Activated CD8-positive, alpha-beta memory T cell treated with anti-CD3 and anti-CD28 coated beads for 24 hours (primary cell): ENCODE data around the gene TUBD1.
"Not testable (repeated sequence)": the region's sequence is repeated elsewhere in the genome, so short reads cannot be mapped to it uniquely, and the experiment has no call there.

ENCODE experiments used
- DNase-seq: peaks from one replicate; pipeline ENCODE4 v3.0.0-alpha.2; 2020

TUBD1 gene, protein sequence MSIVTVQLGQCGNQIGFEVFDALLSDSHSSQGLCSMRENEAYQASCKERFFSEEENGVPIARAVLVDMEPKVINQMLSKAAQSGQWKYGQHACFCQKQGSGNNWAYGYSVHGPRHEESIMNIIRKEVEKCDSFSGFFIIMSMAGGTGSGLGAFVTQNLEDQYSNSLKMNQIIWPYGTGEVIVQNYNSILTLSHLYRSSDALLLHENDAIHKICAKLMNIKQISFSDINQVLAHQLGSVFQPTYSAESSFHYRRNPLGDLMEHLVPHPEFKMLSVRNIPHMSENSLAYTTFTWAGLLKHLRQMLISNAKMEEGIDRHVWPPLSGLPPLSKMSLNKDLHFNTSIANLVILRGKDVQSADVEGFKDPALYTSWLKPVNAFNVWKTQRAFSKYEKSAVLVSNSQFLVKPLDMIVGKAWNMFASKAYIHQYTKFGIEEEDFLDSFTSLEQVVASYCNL

DNA sequence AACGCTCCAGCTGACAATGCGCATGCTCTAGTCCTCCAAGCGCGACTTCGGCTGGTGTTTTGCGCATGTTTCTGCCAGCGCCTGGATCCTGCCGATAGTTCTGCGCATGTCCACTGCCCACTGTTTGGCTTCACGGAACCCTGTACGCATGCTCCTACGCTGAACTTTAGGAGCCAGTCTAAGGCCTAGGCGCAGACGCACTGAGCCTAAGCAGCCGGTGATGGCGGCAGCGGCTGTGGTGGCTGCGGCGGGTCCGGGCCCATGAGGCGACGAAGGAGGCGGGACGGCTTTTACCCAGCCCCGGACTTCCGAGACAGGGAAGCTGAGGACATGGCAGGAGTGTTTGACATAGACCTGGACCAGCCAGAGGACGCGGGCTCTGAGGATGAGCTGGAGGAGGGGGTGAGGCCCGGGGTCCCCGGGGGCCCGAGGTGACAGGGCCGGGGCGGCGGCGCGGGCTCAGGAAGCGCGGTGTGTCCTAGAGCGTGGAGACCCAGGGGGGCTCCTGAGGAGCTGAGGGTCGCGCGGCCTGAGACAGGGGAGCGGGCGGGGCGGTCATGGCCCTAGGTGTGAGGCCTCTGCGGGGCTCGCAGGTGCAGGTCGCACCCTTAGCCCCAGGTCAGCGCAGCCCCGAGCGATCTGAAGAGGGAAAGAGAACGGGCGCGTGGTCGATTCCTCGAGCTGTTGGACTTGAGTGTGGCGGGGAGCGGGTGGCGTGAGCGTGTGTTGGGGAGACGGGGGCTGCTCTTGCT, at the start of gene TUBD1, which contains the start of gene RPS6KB1:
TUBD1 (minus strand) TSS at position 20 of the 752 bp plus-strand sequence. CDS start 1,941 bp downstream, outside the sequence.
RPS6KB1 (plus strand) TSS at position 198 of the 752 bp plus-strand sequence; CDS start at position 262, 64 bp downstream.
- peak; percentile 95 for DNase-seq

DNA sequence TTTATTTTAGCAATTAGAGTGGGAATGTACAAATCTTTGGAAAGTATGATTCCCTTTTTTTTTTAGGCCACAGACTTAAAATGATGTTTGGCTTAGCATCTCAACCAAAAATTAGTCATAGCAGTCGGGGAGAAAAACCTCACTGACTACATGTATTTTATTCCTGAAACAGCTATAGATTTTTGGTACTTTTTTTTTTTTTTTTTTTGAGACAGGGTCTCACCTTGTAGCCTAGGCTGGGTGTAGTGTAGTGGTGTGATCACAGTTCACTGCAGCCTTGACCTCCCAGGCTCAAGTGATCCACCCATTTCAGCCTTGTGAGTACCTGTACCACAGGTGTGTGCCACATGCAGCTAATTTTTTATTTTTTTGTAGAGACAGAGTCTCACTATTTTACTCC, 48.4 kb upstream of the TUBD1 start:
- no peak for DNase-seq

DNA sequence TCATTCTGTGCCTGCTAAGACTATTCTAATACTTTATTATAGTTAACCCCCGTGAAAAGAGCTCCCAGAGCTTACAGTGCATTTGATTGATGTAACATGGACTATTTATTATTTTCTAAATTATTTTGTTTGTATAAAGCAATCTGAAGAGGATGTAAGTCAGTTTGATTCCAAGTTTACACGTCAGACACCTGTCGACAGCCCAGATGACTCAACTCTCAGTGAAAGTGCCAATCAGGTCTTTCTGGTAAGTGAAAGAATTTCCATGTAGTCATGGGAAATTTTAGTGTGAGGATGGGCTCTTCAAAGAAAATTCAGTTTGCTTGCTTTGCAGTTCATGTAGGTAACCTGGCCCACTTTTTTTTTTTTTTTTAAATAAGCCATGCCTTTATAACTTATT, 48.0 kb upstream of the TUBD1 start:
- not testable (repeated sequence) for DNase-seq

DNA sequence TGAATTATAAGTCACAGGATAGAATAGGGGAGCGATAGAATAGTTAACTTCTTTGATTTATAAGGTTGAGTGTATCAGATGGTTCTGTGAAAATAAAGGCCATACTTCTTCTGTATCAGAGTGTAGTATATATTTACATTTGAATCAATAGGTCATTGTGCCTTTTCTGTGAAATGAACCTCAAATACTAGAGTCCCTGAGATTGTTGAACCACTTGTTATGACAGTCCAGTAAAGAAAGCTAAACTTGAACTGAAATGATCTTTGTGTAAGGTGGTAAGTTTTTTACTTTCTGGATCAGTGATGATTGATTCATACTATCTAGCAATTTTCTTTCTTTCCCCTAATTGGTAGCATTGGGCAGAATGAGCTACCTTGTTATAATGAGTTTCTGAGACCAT, 40.6 kb upstream of the TUBD1 start:
- not testable (repeated sequence) for DNase-seq

DNA sequence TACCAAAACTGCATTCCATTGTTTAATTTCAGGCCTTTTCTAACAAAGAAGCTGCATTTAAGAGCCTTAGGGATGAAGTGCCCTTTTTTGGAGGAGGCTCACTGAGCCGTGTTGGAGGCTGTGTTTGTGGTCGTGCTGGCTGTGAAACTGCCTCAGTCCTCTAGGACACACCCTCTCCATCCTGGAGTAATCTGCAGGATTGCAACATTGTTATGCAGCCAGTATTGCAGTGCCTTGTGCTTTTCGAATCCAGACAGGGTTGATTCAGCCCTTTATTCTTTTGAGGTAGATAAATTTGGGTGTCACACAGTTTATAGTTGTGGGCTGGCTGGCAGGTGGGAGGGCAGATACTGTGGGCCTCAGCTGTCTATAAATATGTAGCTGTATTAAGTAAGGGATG, 38.0 kb upstream of the TUBD1 start:
- DNase-seq: not testable (repeated sequence)

DNA sequence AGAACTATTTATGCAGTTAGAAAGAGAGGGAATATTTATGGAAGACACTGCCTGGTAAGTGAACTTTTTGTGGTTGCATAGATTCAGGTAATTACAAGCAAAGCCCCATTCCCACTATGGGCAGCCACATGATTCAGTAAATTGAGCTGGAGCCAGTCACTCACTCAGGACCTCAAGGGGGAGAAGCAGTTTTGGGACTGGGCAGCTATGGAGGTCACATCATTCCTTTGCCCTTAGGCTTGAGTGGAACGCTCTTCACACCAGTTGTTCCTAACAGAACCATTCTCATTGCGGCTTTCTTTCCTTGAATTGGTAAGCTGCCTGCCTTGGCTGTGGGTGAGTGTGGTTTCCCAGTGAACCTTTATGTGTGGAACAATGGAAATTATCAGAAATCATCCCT, 37.4 kb upstream of the TUBD1 start:
- not testable (repeated sequence) for DNase-seq

DNA sequence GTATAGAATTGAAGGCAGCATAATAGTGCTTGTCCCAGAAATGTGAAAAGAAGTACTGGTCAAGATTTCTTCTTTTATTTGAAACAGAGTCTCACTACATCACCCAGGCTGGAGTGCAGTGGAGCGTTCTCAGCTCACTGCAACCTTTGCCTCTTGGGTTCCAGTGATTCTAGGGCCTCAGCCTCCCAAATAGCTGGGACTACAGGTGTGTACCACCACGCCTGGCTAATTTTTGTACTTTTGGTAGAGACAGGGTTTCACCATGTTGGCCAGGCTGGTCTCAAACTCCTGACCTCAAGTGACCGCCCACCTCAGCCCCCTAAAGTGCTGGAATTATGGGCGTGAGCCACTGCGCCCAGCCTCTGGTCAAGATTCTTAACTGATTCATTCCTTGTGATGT, 27.9 kb upstream of the TUBD1 start:
- not testable (repeated sequence) for DNase-seq

DNA sequence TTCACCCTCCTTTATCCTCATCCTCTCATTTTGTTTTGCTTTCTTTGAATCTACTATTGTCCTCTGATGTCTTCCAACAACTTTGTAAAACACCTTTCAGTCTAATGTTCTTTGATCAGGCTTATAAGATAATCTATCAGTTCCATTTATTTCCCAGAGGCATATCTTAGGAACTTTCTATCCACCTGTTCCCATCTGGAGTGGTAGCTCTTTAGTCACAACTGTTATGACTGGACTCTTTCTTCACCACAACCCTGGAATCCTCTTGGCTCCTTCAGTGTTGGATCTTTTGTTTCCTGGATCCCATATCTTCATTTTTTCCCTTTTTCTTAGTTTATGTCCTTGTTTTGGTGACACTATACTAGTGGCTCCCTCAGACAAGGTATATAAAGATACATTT, 23.7 kb upstream of the TUBD1 start:
- DNase-seq: no peak

DNA sequence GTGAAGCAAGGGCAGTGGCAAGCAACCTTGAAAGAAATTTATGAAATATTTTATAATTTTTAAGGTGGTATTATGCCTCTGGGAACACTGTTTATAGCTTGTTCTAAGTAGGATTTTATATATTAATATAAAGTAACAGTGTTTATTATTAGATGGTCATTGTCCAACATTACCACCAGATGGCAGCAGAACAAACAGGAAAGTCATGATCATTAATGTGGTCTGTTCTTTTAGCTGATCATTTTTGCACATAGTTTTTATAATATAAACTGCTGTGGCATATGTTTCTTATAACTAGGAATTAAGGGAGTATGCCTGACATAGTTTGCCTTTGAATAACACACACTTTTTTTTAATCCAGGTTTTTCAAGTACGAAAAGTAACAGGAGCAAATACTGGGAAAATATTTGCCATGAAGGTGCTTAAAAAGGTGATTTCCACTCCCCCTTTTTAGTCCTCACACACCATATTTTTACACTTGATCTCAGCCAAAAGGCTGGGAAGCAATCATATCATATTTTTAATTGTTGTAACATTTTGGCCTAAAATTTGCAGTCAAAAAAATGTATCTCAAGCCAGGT, 21.6 kb upstream of the TUBD1 start:
- no peak for DNase-seq

DNA sequence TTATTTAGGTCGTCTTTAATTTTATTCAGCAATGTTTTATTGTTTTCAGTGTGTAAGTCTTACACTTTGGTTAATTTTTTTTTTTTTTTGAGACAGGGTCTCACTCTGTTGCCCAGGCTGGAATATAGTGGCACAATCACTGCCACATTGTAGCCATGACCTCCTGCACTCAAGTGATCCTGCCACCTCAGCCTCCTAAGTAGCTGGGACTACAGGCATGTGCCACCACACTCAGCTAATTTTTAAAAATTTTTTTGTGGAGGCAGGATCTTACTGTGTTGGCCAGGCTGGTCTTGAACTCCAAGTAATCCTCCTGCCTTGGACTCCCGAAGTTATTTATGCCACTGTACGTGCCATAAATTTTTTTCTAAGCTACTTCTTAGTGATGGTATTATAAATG, 14.7 kb upstream of the TUBD1 start:
- no peak for DNase-seq

DNA sequence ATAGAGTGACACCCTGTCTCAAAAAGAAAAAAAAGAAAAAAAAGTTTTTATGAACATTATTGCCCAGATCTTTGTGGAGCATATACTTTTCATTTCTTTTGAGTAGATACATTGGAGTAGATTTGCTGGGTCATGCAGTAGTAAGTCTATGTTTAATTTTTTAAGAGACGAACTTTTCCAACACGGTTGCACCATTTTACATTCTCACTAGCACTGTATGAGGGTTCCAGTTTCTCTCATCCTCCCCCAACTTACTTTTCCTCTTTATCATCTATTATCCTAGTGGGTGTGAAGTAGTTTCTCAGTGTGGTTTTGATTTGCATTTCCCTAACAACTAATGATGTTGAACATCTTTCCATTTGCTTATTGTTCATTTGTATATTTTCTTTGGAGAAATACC, 10.7 kb upstream of the TUBD1 start:
- no peak for DNase-seq

DNA sequence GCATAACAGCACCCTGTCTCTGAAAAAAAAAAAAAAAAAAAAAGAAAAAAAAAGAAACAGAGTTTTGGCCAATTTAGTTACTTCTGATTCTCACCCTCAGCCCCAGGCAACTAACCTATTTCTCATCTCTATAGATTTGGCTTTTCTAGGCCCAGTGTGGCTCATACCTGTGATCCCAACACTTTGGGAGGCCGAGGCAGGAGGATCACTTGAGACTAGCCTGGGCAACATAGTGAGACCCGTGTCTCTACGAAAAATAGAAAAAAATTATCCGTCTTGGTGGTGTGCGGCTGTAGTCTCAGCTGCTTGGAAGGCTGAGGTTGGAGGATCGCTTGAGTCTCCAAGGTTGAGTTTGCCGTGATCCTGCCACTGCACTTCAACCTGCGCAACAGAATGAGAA, 8.9 kb upstream of the TUBD1 start:
- peak; percentile 4 for DNase-seq

DNA sequence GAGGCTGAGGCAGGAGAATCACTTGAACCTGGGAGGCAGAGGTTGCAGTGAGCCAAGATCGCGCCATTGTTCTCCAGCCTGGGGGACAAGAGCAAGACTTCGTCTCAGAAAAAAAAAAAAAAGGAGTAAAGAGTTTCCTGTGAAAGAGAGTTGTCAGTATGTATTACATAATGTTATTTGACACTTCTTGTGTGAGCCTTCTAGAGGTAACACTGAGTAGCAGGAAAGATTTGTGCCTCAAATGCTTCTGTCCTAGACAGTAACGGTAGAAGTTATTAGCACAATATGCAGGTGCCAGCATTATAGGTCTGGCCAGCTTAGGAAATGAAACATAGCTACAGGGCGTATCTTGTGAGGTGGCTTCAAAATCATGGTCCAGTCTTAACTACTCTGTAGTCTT, 6.4 kb upstream of the TUBD1 start:
- no peak for DNase-seq

DNA sequence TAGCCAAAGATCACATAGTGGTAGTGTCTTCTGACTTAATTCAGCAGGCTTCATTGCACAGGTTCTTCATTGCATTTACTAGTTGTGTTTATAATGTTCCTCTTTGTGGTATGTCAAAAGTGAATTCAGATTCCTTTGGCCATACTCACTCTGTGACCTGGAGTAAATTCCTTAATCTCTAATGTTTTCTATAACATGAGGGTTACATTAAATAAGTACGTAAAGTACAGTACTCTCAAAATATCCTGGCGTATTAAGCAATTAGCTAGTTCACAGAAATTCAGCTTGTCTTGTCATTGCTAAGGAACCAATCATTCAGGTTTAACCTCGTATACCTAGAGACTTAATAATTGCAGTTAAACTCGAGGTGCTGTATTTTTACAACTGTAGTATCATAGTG, 4.3 kb upstream of the TUBD1 start:
- no peak for DNase-seq

DNA sequence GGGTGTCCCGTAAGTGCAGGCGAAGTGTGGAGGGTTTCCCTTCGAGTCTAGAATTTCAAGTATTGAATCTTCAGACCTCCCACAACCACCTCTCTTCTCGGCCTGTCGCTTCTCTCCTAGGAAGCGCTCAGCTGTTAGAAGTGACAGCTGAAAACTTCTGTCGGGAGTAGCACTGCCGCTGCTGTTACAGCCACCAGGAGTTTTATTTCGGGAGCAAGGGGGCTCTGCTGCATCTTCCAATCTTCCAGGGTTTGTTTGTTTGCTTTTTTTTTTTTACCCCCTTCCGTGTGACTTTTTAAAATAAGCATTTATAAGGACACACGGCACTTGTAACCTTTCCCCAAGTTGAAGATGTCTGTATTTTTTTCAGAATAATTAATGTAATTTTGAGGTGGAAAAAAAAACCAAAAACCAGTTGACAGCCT, 945 bp upstream of the TUBD1 start:
- peak; percentile 78 for DNase-seq

DNA sequence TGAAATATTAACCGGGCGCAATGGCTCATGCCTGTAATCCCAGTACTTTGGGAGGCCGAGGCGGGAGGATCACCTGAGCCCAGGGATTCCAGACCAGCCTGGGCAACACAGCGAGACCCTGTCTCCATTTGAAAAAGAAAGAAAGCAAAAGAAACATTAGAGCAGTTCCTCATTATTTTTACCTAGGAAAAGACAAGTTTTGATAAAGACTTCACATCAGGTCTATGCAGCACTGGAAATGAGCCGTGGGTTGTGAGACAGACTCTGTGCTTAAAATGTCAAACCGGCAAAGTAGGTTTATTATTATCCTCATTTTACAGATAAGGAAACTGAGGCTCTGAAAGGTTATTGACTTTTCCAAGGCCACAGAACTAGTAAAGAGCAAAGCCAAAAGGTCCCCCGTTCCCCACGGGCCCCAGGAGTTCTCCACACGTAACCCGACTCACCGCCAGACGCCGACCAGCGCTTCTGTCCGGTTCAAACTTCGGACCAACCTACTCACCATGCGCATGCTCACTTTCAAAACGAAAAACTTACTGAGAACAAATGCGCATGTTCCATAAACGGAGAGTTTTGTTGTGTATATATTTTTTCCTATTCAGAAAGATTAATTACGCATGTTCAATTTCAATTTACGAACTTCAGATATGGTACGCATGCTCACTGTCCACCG, 356 bp downstream of the TUBD1 start:
- DNase-seq: peak; percentile 70

DNA sequence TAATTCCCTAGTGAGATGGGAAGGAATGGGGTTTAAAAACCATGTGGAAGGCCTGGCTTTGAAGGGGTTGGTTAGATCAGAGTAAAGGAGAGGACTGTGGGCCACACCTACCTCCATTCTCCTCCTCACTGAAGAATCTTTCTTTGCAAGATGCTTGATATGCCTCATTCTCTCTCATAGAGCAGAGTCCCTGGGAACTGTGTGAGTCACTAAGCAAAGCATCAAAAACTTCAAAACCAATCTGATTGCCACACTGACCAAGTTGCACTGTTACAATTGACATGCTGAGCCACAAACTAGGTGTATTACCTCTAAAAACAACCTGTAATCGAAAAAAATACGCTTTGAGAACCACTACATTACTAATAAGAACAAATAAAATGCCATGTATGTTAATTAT, 2.0 kb downstream of the TUBD1 start:
- no peak for DNase-seq

DNA sequence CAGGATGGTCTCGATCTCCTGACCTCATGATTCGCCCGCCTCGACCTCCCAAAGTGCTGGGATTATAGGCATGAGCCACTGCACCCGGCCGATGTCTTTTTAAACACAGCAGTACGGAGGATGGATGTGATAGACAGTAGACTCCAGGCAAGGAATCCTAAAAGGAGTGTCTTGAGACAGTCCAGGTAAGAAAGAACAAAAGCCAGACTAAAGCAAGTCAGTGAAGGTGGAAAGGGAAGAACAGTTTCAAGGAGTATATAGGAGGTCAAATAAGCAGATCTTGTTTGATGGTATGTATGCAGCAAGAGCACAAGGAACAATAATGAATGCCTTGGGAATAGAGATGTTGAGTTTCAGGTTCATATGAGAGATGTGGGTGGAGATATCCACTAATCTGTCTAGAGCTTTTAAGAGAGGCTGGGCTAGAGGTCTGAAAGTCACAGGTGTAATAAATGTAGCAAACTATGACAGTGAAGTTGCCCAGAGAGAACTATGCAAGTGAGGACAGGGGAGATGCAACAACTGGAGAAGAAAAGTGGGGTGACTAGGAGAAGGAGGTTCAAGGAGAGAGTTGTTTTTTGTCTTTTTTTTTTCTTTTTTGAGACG, 4.5 kb downstream of the TUBD1 start:
- DNase-seq: no peak

DNA sequence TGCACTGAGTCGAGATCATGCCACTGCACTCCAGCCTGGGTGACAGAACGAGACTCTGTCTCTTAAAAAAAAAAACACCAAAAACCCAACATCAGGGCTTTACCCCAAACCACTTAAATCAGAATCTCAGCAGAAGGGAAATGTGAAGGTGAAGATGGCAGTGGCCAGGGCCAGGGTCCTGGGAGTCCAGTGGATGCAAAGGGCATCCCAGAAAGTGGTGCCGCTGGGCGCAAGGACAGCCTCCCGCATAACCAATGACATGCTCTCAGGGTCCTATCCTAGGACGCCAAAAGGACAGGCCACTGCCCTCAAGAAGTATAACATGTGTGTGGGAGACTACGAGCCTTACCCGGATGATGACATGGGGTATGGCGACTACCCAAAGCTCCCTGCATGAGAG, 7.9 kb downstream of the TUBD1 start:
- DNase-seq: no peak

DNA sequence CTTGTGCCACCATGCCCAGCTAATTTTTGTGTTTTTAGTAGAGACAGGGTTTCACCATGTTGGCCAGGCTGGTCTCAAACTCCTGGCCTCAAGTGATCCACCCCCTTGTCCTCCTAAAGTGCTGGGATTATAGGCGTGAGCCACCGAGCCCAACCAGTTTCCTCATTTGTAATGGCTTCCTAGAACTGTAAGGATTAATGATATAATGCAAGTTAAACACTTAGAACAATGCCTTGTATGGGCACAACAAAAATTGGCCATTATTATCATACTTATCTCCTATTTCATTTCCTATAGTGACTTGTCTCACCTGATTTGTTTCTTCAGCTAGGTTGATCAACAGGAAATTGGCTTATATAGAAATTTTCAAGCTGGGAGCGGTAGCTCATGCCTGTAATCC, 14.1 kb downstream of the TUBD1 start:
- no peak for DNase-seq

DNA sequence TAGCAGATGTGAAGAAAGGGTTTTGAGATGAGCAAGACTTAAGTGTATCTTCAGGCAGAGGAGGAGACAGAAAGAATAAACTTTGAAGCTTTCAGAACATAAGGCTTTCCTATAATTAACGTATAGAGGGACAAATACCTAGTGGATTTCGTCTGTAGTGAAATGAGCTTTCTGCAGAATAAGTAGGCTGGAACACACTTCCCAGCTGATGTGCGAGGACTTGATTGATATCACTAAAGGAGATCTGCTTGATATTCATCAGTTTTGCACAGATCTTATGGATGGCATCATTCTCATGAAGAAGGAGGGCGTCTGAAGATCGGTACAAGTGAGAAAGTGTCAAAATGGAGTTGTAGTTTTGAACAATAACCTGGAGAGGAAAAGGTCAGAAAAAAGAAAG, 14.8 kb downstream of the TUBD1 start:
- DNase-seq: no peak

DNA sequence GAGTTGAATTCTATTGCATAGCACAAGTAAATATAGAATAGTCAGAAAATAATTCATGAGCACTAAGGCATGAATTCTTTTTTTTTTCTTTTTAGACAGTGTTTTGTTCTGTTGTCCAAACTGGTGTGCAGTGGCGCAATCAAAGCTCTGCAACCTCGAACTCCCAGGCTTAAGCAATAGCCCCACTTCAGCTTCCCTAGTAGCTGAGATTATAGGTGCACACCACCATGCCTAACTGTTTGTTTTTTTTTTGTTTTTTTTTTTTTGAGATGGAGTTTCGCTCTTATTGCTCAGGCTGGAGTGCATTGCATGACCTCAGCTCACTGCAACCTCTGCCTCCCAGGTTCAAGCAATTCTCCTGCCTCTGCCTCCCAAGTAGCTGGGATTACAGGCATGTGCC, 16.6 kb downstream of the TUBD1 start:
- no peak for DNase-seq

DNA sequence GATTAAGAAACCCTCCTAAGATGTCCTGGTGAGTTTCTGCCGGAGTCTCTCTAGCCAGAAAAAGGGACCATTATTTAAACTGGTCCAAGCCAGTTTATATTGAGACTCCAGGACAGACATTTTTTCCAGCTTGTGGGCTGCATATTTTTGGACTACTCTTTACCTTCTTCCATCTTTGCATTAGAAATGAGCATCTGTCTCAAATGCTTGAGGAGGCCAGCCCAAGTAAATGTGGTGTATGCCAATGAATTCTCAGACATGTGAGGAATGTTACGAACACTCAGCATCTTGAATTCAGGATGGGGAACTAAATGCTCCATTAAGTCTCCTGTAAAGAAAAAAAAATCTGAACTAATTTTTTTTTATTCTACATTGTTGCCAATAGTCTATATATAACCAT, 18.4 kb downstream of the TUBD1 start:
- DNase-seq: no peak
